GM23248 (cell line): Measurements from ENCODE around the gene HOXB3.

Source experiments
- EZH2 ChIP-seq: fragments of 200-600 bp; sonication (generic); IDR thresholded peaks from 2 replicates; pipeline ENCODE4 v1.6.1; 2018; ENCODE audit warnings: antibody characterized with exemption, mild to moderate bottlenecking; ENCODE audit not compliant: insufficient read depth, poor library complexity, severe bottlenecking
- EZH2phosphoT487 ChIP-seq: fragments of 200-600 bp; sonication (generic); IDR thresholded peaks from 2 replicates; pipeline ENCODE4 v1.6.1; 2018; ENCODE audit warnings: antibody characterized with exemption, moderate library complexity, mild to moderate bottlenecking, low read depth; ENCODE audit not compliant: insufficient read depth

DNA sequence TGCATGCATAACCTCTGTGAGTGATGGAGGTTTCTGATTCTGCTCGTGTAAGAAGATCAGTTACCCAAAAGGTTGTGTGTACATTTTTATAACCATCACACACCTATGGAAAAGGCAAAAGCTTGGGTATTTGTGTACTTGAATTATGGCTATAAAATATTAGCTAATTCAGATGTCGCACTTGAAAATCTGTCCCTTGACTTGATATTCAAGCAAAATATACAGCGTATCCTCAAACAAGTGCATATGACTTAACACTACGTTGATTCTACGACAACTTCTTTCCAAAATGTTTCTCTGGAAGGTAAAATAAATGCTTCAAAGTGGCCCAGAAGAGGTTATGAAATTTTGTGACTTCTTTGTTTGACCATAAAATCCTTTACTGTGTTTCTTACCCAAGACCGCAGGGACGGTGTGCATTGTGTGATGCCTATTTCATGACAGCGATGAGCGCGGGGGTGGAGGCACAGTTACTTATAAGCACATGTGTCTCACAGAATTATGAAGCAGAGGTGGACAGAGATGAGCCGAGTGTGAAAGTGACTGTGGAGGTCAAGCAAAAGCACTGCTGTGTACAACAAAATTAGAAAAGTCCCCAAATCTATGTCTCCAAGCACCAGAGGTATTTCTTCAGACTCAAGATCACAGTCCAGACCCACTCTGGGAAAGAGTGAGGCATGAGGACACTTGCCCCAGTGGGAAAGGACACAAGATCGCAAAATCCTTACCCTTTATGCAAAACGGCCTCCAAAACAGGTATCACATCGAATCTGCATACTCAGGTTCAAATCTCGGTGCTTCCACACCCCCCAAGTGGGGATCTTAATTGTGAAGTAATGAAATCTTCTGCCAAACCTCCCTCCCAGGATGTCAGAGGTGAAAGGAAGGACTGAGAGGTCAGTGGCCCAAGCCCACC, 40.2 kb upstream of the HOXB3 start:
- TF ChIP-seq EZH2 (peak; percentile 70), EZH2phosphoT487 (no peak)
